HepG2 (cell line): ENCODE results near the gene ISY1. TPM values are rescaled to one million over a fixed set of nuclear protein-coding genes. Genes with fewer than 3 reads are reported as not detected.

Experiments used
- CREB3 ChIP-seq: sonication (generic); formaldehyde crosslinking; IDR thresholded peaks from 2 replicates; pipeline ENCODE4 v1.5.0; 2020; ENCODE audit warnings: missing genetic modification reagents
- CREM ChIP-seq, 2 experiments: sonication (generic) in 1 of 2; formaldehyde crosslinking in 1 of 2; IDR thresholded peaks; 2 replicates each; pipeline versions ENCODE4 v1.4.0 to v1.6.1; 2016 to 2020; ENCODE audit warnings: antibody characterized with exemption in 1 of 2, mild to moderate bottlenecking in 1 of 2, missing genetic modification reagents in 1 of 2
- EZH2 ChIP-seq: conservative IDR thresholded peaks from 2 replicates; pipeline ENCODE4 v1.6.1; 2012; ENCODE audit warnings: mild to moderate bottlenecking, low read depth, low read length, moderate library complexity
- FOSL1 ChIP-seq: sonication (generic); formaldehyde crosslinking; IDR thresholded peaks from 2 replicates; pipeline ENCODE4 v1.9.0; 2021; ENCODE audit warnings: missing genetic modification reagents, borderline replicate concordance
- NFAT5 ChIP-seq: sonication (generic); formaldehyde crosslinking; IDR thresholded peaks from 2 replicates; pipeline ENCODE4 v1.4.0; 2020; ENCODE audit warnings: missing genetic modification reagents
- POGZ ChIP-seq: sonication (generic); formaldehyde crosslinking; IDR thresholded peaks from 2 replicates; pipeline ENCODE4 v1.4.0; 2020; ENCODE audit warnings: mild to moderate bottlenecking, missing genetic modification reagents
- POLR2AphosphoS2 ChIP-seq: IDR thresholded peaks from 2 replicates; pipeline ENCODE4 v1.6.1; 2011; ENCODE audit warnings: low read depth, low read length, improper control_type of control experiment
- SP5 ChIP-seq: IDR thresholded peaks from 2 replicates; pipeline ENCODE4 v1.6.1; 2016; ENCODE audit warnings: low read depth, borderline replicate concordance
- SRF ChIP-seq: IDR thresholded peaks from 2 replicates; pipeline ENCODE4 v1.6.1; 2011; ENCODE audit warnings: mild to moderate bottlenecking, low read depth, low read length, moderate library complexity
- SRSF4 ChIP-seq: fragments of 200-400 bp; formaldehyde crosslinking; IDR thresholded peaks from one replicate; pipeline ENCODE4 v1.6.1; 2018; ENCODE audit warnings: mild to moderate bottlenecking, low read depth, low read length, moderate library complexity; ENCODE audit not compliant: poor library complexity, severe bottlenecking
- U2AF1 ChIP-seq: fragments of 200-400 bp; formaldehyde crosslinking; optimal IDR thresholded peaks from 2 replicates; pipeline ENCODE3; 2017; ENCODE audit warnings: mild to moderate bottlenecking, low read depth, low read length
- XRCC5 ChIP-seq: fragments of 200-400 bp; formaldehyde crosslinking; optimal IDR thresholded peaks from 2 replicates; pipeline ENCODE3; 2017; ENCODE audit warnings: mild to moderate bottlenecking, low read length
- ZBTB7A ChIP-seq: sonication (generic); formaldehyde crosslinking; IDR thresholded peaks from 2 replicates; pipeline ENCODE4 v1.8.0; 2022; ENCODE audit warnings: mild to moderate bottlenecking, missing genetic modification reagents
- ZMAT5 ChIP-seq: sonication (generic); formaldehyde crosslinking; IDR thresholded peaks from 2 replicates; pipeline ENCODE4 v1.5.0; 2020; ENCODE audit warnings: mild to moderate bottlenecking, low read depth, missing genetic modification reagents, borderline replicate concordance
- ZNF160 ChIP-seq: sonication (generic); formaldehyde crosslinking; IDR thresholded peaks from 2 replicates; pipeline ENCODE4 v1.8.0; 2022; ENCODE audit warnings: mild to moderate bottlenecking, inconsistent platforms, missing genetic modification reagents
- ZNF34 ChIP-seq: sonication (generic); formaldehyde crosslinking; IDR thresholded peaks from 2 replicates; pipeline ENCODE4 v1.4.0; 2020; ENCODE audit warnings: mild to moderate bottlenecking, missing genetic modification reagents, borderline replicate concordance
- ZNF512B ChIP-seq: sonication (generic); formaldehyde crosslinking; IDR thresholded peaks from 2 replicates; pipeline ENCODE4 v1.5.1; 2020; ENCODE audit warnings: missing genetic modification reagents, mild to moderate bottlenecking, borderline replicate concordance
- ZNF577 ChIP-seq: sonication (generic); formaldehyde crosslinking; IDR thresholded peaks from 2 replicates; pipeline ENCODE4 v1.4.0; 2020; ENCODE audit warnings: mild to moderate bottlenecking, low read depth, missing genetic modification reagents, borderline replicate concordance
- ZNF772 ChIP-seq: sonication (generic); formaldehyde crosslinking; IDR thresholded peaks from 2 replicates; pipeline ENCODE4 v1.5.0; 2020; ENCODE audit warnings: mild to moderate bottlenecking, missing genetic modification reagents
- ZSCAN21 ChIP-seq: sonication (generic); formaldehyde crosslinking; IDR thresholded peaks from 2 replicates; pipeline ENCODE4 v1.8.0; 2022; ENCODE audit warnings: mild to moderate bottlenecking, missing genetic modification reagents, moderate library complexity, borderline replicate concordance
- polyA plus RNA-seq, 8 experiments: library from polyadenylated mRNA; depleted of rRNA in 3 of 8; stranded (reverse) in 7 of 8; unstranded in 1 of 8; fragments of >200 nt; fragmentation: Illumina TruSeq in 4 of 8; extraction: Trizol in 4 of 8; gene quantifications; 2 replicates each; pipeline versions ENCODE4 v1.2.1 to v1.2.3, GENCODE V29; 2011 to 2016; ENCODE audit warnings: low read depth in 4 of 8, missing spikeins in 1 of 8, mixed read lengths in 1 of 8; ENCODE audit not compliant: insufficient read depth in 1 of 8
- total RNA-seq, 5 experiments: library from RNA; depleted of rRNA; stranded (reverse); fragments of >200 nt; fragmentation: Illumina TruSeq; extraction: Trizol; gene quantifications; 2 replicates each; pipeline ENCODE4 v1.2.3, GENCODE V29; 2016; ENCODE audit warnings: low read depth in 1 of 5

ISY1 gene
- total and polyA plus RNA-seq, 2 of the 13 experiments (the other 11 are each of a cell fraction or from before 2014, with no cell fraction given) = 21.0 to 39.1 TPM

GRCh38 chr3:129123314-129124060, 37.4 kb downstream of the ISY1 start (continued):
- no peak for TF ChIP-seq ZSCAN21 (CRISPR knock-in tag)
- TF ChIP-seq POGZ = no peak
- no peak for TF ChIP-seq EZH2
- no peak for TF ChIP-seq ZNF772 (CRISPR knock-in tag)
- no peak for TF ChIP-seq CREB3 (CRISPR knock-in tag)
- peak; percentile 81 for TF ChIP-seq XRCC5
- no peak for TF ChIP-seq U2AF1
- no peak for TF ChIP-seq ZNF512B
- peak; percentile 64; the same call in 1 of the 2 replicates for TF ChIP-seq NFAT5 (CRISPR knock-in tag)
- TF ChIP-seq SRSF4 = no peak
- TF ChIP-seq ZNF34 (CRISPR knock-in tag) = no peak
- TF ChIP-seq ZBTB7A (CRISPR knock-in tag) = 0 out of 2 replicates have a peak, but pooled peaks have one; percentile 43
- no peak for TF ChIP-seq SRF
- no peak; the same call in 1 of the 2 replicates for TF ChIP-seq SP5
- TF ChIP-seq ZNF577 (CRISPR knock-in tag) = no peak
- TF ChIP-seq FOSL1 (CRISPR knock-in tag) = no peak
- TF ChIP-seq CREM (IDR thresholded peaks at IDR 0.05) = no peak
- TF ChIP-seq CREM (CRISPR knock-in tag; IDR thresholded peaks at IDR 0.05) = no peak
- no peak for TF ChIP-seq ZMAT5
- TF ChIP-seq ZNF160 (CRISPR knock-in tag) = peak; percentile 20; the same call in 1 of the 2 replicates
- no peak for TF ChIP-seq POLR2AphosphoS2
